ENCODE data around the gene PRKCH.
"Not testable (repeated sequence)": the region's sequence is repeated elsewhere in the genome, so short reads cannot be mapped to it uniquely, and the experiment has no call there.

PRKCH gene

GRCh38 chr14:61517911-61518384 lies 196.6 kb downstream of the PRKCH start:
- FAIRE-seq = no peak

- no peak for FAIRE-seq
Observed at GRCh38 chr14:61518403-61518802, 197.0 kb downstream of the PRKCH start.

GRCh38 chr14:61519106-61519505 lies 197.7 kb downstream of the PRKCH start:
- no peak for FAIRE-seq

DNA sequence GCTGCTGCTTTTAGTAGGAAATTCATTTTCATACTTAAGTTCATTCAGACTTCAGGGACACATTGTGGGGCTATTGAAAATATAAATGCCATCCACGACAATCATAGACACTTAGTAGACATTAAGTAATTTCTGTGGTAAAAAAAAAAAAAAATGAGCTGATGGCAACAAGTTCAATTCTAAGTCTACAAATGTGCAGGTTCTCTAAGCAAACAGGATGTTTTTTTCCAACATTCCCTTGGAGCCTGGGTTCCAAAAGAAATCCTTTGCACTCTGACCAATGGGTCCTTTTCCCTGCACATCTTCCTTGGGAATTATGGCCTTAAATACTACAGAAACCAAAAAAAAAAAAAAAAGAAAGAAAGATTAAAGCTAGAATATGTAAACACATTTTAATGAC lies 198.4 kb downstream of the PRKCH start:
- no peak for FAIRE-seq

DNA sequence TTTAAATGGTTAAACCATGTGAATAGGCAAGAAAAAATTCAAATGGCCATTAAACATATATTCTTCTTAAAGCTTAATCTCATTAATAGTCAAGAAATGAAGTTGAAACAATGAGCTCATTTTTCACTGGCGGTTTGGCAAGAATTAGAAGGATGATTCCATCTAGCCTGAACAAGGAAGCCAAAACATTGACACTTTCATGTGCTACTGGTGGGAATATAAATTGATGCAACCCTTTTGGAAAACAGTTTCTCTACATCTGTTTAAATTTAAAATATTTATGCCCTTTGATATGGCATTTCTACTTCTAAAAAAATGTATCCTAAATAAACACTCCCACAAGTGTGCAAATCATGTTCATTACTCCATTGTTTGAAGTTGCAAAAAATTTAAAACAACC lies 199.2 kb downstream of the PRKCH start:
- no peak for FAIRE-seq

DNA sequence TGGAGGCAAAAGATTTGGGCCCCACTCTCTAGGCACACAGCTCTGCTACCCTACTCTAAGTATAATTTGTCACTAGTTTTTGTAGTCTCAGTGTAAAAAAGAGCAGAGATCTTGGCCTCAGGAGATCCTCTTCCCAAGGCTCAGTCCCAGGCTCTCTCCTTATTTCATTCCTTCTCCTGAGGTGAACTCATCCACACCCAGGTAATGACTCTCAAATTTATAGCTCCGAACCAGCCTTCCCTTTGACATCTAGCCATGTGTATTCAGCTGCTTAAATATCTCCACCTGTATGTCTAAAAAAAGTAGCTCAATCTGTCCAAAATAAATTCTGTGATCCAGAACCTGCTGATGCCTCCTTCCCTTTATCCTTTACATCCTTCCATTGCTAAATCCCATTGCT lies 200.4 kb downstream of the PRKCH start:
- FAIRE-seq = no peak

DNA sequence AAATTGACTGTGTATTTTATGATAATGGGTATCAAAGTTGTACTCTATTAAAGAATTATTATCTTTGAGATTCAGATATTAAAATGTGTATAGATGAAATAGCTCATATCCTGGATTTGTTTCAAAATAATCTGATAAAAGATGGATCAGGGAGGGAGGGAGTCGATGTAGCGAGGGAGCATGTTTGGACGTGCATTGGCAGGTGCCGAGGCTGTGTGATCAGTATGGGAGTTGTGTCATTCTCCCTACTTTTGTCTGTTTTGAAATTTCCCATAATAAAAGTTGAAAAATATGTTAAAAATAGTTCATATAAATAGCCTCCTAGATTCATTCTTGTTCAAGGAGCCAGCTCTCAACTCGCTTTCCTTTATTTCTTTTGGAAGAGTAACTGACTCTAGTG lies 202.4 kb downstream of the PRKCH start:
- no peak for FAIRE-seq

- no peak for FAIRE-seq
Observed at GRCh38 chr14:61524211-61524806, 202.9 kb downstream of the PRKCH start.

GRCh38 chr14:61524936-61525292 lies 203.5 kb downstream of the PRKCH start:
- FAIRE-seq = no peak

- no peak for FAIRE-seq
Observed at GRCh38 chr14:61525293-61526011, 204.1 kb downstream of the PRKCH start.

DNA sequence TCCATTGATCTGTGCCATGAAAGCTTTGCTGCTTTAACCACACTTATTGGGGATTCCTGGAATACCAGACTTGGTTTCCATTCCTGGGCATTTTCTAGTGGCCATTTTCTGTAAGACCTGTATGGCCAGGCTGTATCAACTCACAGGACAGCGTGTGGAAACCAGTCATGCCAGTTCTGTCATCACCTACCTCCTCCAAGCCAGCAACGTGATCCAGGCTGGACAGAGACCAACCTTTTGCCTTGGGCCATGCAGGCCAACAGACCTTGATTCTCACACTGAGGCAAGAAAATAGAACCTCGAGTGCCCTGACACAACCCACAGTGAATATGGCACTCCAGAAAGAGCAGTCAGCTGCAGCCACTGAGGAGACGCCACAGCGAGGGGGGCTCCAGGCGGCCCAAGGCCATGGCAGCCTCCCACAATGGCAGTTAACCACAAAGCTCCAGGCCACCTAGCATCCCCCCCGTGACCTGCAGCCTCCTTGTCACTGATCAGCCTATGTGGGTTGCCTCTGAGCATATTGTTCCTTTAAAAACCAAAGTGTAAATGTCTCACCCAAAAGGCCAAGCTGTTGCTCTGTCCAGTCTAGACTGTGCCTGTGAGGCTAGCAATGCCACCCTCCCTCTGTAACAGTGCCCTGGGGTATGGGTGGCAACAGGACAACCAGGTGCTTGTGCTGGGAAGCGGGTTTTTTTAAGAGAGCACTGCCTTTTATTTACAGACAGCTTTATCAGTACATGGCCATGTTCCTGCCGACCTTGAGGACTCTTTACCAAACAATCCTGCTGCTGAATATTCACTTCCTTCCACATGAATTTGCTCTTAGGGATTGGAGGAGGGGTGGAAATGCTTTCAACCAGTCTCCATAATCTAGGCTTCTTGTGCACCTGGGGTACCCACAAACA lies 205.3 kb downstream of the PRKCH start:
- no peak for FAIRE-seq

- FAIRE-seq = no peak
Observed at GRCh38 chr14:61527325-61528100, 206.1 kb downstream of the PRKCH start.

DNA sequence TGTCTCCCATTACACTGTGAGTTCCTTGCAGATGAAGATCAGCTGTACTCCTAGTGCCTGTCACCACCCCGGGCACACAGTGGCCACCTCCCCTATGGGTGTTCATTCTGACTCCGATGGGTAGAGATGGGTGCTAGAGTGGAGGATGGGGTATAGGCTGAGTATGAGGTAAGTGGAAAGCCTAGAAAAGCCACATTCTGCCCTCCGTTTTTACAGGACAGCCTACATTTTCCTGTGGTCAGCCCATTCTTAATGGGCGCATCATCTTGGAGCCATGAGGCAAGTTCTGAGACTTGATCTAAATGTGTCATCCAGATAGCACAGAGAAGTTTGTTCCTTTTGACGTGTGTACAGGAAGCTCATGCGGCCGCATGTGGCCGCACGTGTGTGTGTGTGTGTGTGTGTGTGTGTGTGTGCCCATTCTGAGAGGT lies 207.2 kb downstream of the PRKCH start:
- no peak for FAIRE-seq

- FAIRE-seq = not testable (repeated sequence)
Observed at GRCh38 chr14:61529360-61529759, 208.0 kb downstream of the PRKCH start.

- FAIRE-seq = no peak
Observed at GRCh38 chr14:61530296-61530695, 208.9 kb downstream of the PRKCH start.

DNA sequence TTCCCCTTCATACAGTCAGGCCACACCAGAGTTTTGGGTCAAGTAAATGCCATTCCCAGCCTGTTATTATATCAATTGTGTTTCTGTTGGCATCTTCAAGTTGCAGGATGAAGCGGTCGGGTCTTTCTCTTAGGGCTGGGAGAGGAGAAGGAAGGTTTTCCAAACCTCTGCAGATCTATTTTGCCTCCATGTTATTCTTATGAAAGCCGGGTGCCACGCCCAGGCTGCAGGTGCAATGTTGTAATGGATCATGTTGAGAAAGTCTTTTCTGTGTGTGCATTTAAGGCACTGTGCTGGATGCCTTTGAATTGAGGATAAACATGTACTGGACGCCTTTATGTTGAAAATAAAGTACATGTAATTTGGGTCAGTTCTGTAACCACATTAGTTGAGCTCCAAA lies 209.5 kb downstream of the PRKCH start:
- FAIRE-seq = no peak

- no peak for FAIRE-seq
Observed at GRCh38 chr14:61531465-61532122, 210.2 kb downstream of the PRKCH start.

- FAIRE-seq = no peak
Observed at GRCh38 chr14:61532123-61532505, 210.7 kb downstream of the PRKCH start.

DNA sequence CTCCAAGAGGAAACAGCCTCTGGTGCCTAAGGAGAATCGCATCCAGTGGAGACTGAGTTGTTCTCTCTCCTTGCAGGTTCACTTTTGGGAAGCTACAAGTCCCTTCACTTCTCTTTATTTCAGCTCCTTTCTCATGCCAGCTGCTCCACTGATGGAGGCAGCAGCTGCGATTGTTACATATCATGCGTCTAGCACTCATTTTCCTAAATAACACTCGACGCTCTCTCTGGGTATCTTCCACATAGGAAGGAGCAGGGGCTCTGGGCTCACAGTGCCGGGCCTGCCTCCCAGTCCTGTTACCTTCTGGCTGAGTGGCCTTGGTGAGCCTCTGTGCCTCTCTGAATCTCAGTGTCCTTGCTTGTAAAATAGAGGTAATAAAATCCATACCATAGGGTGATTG lies 211.4 kb downstream of the PRKCH start:
- no peak for FAIRE-seq

DNA sequence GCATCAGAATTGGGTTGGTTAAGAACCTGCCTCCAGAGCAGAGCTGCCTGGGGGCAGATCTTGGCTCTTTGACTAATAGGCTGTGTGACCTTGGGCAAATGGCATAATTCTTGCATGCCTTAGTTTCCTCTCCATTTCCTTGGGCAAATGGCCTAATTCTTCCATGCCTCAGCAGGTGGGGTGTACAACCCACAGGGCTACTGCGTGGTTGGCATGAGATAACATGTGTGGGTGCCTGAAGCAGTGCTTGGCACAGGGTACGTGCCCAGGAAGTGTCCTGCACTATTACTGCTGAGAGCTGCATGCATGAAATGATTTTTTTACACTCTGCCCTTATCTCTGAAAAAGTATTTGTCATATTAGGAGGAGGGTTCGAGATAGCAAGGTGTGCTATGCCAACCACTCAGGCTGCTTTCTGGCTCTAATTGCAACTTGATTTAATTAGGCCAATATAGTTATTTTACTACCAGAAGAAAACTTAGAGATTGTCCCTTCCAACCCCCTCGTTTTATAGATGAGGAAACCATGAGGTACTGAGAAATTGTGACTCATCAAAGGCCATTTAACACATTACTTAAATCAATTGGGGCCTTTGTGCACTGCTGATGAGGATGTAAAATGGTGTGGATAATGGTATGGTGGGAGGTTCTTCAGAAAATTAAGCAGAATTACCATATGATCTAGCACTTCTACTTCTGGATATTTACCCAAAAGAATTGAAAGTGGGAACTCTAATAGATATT lies 212.3 kb downstream of the PRKCH start:
- FAIRE-seq = no peak

GRCh38 chr14:61535032-61535431 lies 213.7 kb downstream of the PRKCH start:
- FAIRE-seq = no peak

- no peak for FAIRE-seq
Observed at GRCh38 chr14:61535458-61535857, 214.1 kb downstream of the PRKCH start.

All from TTC549 (cell line).